Esophagus squamous epithelium (tissue), 4 donors: ENCODE data around the gene LRP2.

Experiments used
- CTCF ChIP-seq, 6 experiments: fragments of 450-650 bp in 4 of 6; fragments of 200-600 bp in 2 of 6; sonication (generic) in 2 of 6; IDR thresholded peaks; one replicate each; pipeline ENCODE4 v1.5.1; 2016 to 2019; ENCODE audit warnings: antibody characterized with exemption in 6 of 6, mild to moderate bottlenecking in 4 of 6, moderate library complexity in 4 of 6
- POLR2A ChIP-seq, 4 donors: fragments of 450-650 bp; IDR thresholded peaks; one replicate each; pipeline ENCODE4 v1.6.1; 2017; ENCODE audit warnings: antibody characterized with exemption in 4 of 4, mild to moderate bottlenecking in 4 of 4, moderate library complexity in 3 of 4

GRCh38 chr2:169280502-169280901 lies 81.8 kb downstream of the LRP2 start:
- no peak for TF ChIP-seq CTCF (IDR thresholded peaks at IDR 0.05)
- TF ChIP-seq POLR2A (IDR thresholded peaks at IDR 0.05): no peak
